K562 (cell line): ENCODE measurements around the gene BRME1. TPM values are rescaled to one million over a fixed set of nuclear protein-coding genes. Genes with fewer than 3 reads are reported as not detected.

Experiments
- ATAC-seq: fragments of 200-7000 bp; cut with Tn5 transposase; 3 replicates; pipeline ENCODE4 v1.9.1; 2020; ENCODE audit warnings: moderate library complexity
- BruUV-seq: library from RNA; stranded (reverse); fragments of 400-500 nt; replicated peaks from 2 replicates; lab custom pipeline; 2021; lab: Mats Ljungman, UMichigan
- CTCF ChIA-PET: fragments of 300-600 bp; formaldehyde crosslinking; extraction: SDS; loops from one replicate; lab custom pipeline; 2021; ENCODE audit warnings: low intra/inter-chr PET ratio; lab: Yijun Ruan, JAX
- POLR2A ChIA-PET: fragments of 300-600, 350-650 bp; sonication (Branson Sonifier 250); formaldehyde crosslinking; extraction: SDS; loops from one replicate; lab custom pipeline; 2021; ENCODE audit warnings: antibody characterized with exemption, inconsistent platforms; lab: Yijun Ruan, JAX
- DNase-seq, 4 experiments: peaks; one replicate each; pipeline versions ENCODE4 v3.0.0 to v3.0.0-alpha.2; 2011 to 2018; ENCODE audit warnings: low spot score in 3 of 4, mixed read lengths in 3 of 4; ENCODE audit errors: extremely low read depth in 1 of 4
- FAIRE-seq: peaks from 2 replicates; lab custom pipeline; 2011; peaks lifted over from hg19 to GRCh38; lab: Jason Lieb, UNC
- H2AFZ ChIP-seq: 2 replicates; pipeline ENCODE4 v1.6.0; 2011; ENCODE audit warnings: low read depth, low read length, control low read depth, inconsistent platforms
- H3K27ac ChIP-seq: fragments of 200-600 bp; 3 replicates; pipeline ENCODE4 v1.8.0; 2011; ENCODE audit warnings: low read depth, mild to moderate bottlenecking, control low read depth, inconsistent platforms, low read length, moderate library complexity, mixed read lengths; ENCODE audit errors: extremely low read depth
- H3K27me3 ChIP-seq, 2 experiments: fragments of 300-600 bp in 1 of 2; 2 replicates in 1 of 2; 3 replicates in 1 of 2; pipeline versions ENCODE4 v1.6.0 to v1.8.0; 2011; ENCODE audit warnings: inconsistent platforms in 2 of 2, low read length in 2 of 2, mild to moderate bottlenecking in 1 of 2, mixed read lengths in 1 of 2, moderate library complexity in 1 of 2; ENCODE audit not compliant: control insufficient read depth in 2 of 2, insufficient read depth in 2 of 2
- H3K36me3 ChIP-seq: fragments of 300-600 bp; 3 replicates; pipeline ENCODE4 v1.8.0; 2011; ENCODE audit warnings: mild to moderate bottlenecking, low read length, inconsistent platforms; ENCODE audit not compliant: control insufficient read depth, insufficient read depth
- H3K4me1 ChIP-seq, 2 experiments: fragments of 200-600 bp in 1 of 2; replicated peaks in 1 of 2; 2 replicates in 1 of 2; 3 replicates in 1 of 2; pipeline versions ENCODE4 v1.5.1 to v1.8.0; 2011; ENCODE audit warnings: inconsistent platforms in 2 of 2, low read length in 2 of 2, mild to moderate bottlenecking in 1 of 2, mixed read lengths in 1 of 2, moderate library complexity in 1 of 2; ENCODE audit not compliant: control insufficient read depth in 2 of 2, insufficient read depth in 2 of 2
- H3K4me2 ChIP-seq: 2 replicates; pipeline ENCODE4 v1.6.1; 2011; ENCODE audit warnings: low read length, control low read depth, inconsistent platforms, mixed read lengths; ENCODE audit not compliant: insufficient read depth
- H3K4me3 ChIP-seq: fragments of 200-600 bp; sonication (generic), shearing (Covaris generic); 2 replicates; pipeline ENCODE4 v1.5.1; 2016; ENCODE audit warnings: control low read depth, inconsistent platforms
- H3K79me2 ChIP-seq: fragments of 200-600 bp; 3 replicates; pipeline ENCODE4 v1.8.0; 2011; ENCODE audit warnings: low read length, inconsistent platforms; ENCODE audit not compliant: control insufficient read depth, insufficient read depth
- H3K9ac ChIP-seq, 2 experiments: 2 replicates each; pipeline versions ENCODE4 v1.6.0 to v1.6.1; 2011; ENCODE audit warnings: low read depth in 2 of 2, low read length in 2 of 2, control low read depth in 1 of 2, inconsistent platforms in 1 of 2, mild to moderate bottlenecking in 1 of 2, mixed read lengths in 1 of 2; ENCODE audit not compliant: insufficient read depth in 1 of 2
- H3K9me1 ChIP-seq: one replicate; pipeline ENCODE4 v1.6.0; 2011; ENCODE audit warnings: inconsistent platforms, mild to moderate bottlenecking, low read length, moderate library complexity; ENCODE audit not compliant: control insufficient read depth, insufficient read depth
- H3K9me3 ChIP-seq: replicated peaks from 2 replicates; pipeline ENCODE4 v1.5.1; 2011; ENCODE audit warnings: low read depth, low read length, inconsistent platforms; ENCODE audit not compliant: control insufficient read depth, insufficient read depth
- H4K20me1 ChIP-seq: replicated peaks from 2 replicates; pipeline ENCODE4 v1.6.1; 2011; ENCODE audit warnings: low read length, inconsistent platforms, mixed read lengths; ENCODE audit not compliant: control insufficient read depth, insufficient read depth
- ATF3 ChIP-seq, 2 experiments: fragments of 450-650 bp in 1 of 2; sonication (generic) in 1 of 2; formaldehyde crosslinking in 1 of 2; IDR thresholded peaks in 1 of 2; conservative IDR thresholded peaks in 1 of 2; 2 replicates each; pipeline versions ENCODE4 v1.6.1 to v1.8.1; 2016 to 2023; ENCODE audit warnings: mild to moderate bottlenecking in 2 of 2, moderate library complexity in 2 of 2, inconsistent platforms in 1 of 2, missing genetic modification reagents in 1 of 2
- ELF2 ChIP-seq: fragments of 250-450 bp; sonication (Bioruptor Pico); IDR thresholded peaks from 2 replicates; pipeline ENCODE4 v1.5.0; 2021; ENCODE audit warnings: mild to moderate bottlenecking
- GTF2A2 ChIP-seq: IDR thresholded peaks from 2 replicates; pipeline ENCODE4 v1.6.1; 2016; ENCODE audit warnings: mild to moderate bottlenecking, missing genetic modification characterization, missing compliant biosample characterization
- HNRNPH1 ChIP-seq: fragments of 200-400 bp; formaldehyde crosslinking; optimal IDR thresholded peaks from 2 replicates; pipeline ENCODE3; 2017; ENCODE audit warnings: low read depth, mild to moderate bottlenecking, low read length, moderate library complexity
- KDM1A ChIP-seq, 2 experiments: fragments of 450-650 bp; IDR thresholded peaks; 2 replicates each; pipeline ENCODE4 v1.6.1; 2016; ENCODE audit warnings: mild to moderate bottlenecking in 2 of 2
- MYNN ChIP-seq, 2 experiments: sonication (generic); formaldehyde crosslinking in 1 of 2; IDR thresholded peaks; 2 replicates each; pipeline versions ENCODE4 v1.5.0 to v1.6.1; 2016 to 2020; ENCODE audit warnings: antibody characterized with exemption in 1 of 2, missing genetic modification reagents in 1 of 2
- NR2C2 ChIP-seq, 2 experiments: fragments of 200-800 bp in 1 of 2; sonication (Bioruptor generic) in 1 of 2; sonication (generic) in 1 of 2; formaldehyde crosslinking in 1 of 2; IDR thresholded peaks; 2 replicates each; pipeline versions ENCODE4 v1.6.1 to v1.8.0; 2016 to 2022; ENCODE audit warnings: mild to moderate bottlenecking in 1 of 2, missing compliant biosample characterization in 1 of 2, missing genetic modification characterization in 1 of 2, missing genetic modification reagents in 1 of 2
- NRF1 ChIP-seq, 2 experiments: fragments of 450-650 bp; IDR thresholded peaks in 1 of 2; conservative IDR thresholded peaks in 1 of 2; 2 replicates each; pipeline ENCODE4 v1.6.1; 2014; ENCODE audit warnings: mild to moderate bottlenecking in 2 of 2
- PTTG1 ChIP-seq: fragments of 450-650 bp; IDR thresholded peaks from 2 replicates; pipeline ENCODE4 v1.6.1; 2016; ENCODE audit warnings: low read depth, mild to moderate bottlenecking, missing genetic modification characterization, missing compliant biosample characterization
- SIX5 ChIP-seq, 2 experiments: IDR thresholded peaks; 2 replicates each; pipeline ENCODE4 v1.6.1; 2011; ENCODE audit warnings: low read length in 2 of 2, borderline replicate concordance in 1 of 2, low read depth in 1 of 2, mild to moderate bottlenecking in 1 of 2, moderate library complexity in 1 of 2; ENCODE audit not compliant: insufficient read depth in 1 of 2
- SRSF7 ChIP-seq: fragments of 200-400 bp; formaldehyde crosslinking; optimal IDR thresholded peaks from 2 replicates; pipeline ENCODE3; 2017; ENCODE audit warnings: mild to moderate bottlenecking, low read depth, low read length
- TOE1 ChIP-seq, 2 experiments: fragments of 450-650 bp in 1 of 2; sonication (generic) in 1 of 2; formaldehyde crosslinking in 1 of 2; IDR thresholded peaks; 2 replicates each; pipeline versions ENCODE4 v1.7.1 to v1.8.0; 2016 to 2022; ENCODE audit warnings: borderline replicate concordance in 2 of 2, mild to moderate bottlenecking in 2 of 2, antibody characterized with exemption in 1 of 2, inconsistent platforms in 1 of 2, low read depth in 1 of 2, missing genetic modification reagents in 1 of 2, moderate library complexity in 1 of 2
- ZNF347 ChIP-seq: fragments of 450-650 bp; formaldehyde crosslinking; IDR thresholded peaks from 2 replicates; pipeline ENCODE4 v1.4.0; 2020; ENCODE audit warnings: low read depth, mild to moderate bottlenecking, moderate library complexity
- WGBS: fragments of 100-300 bp; shearing (Covaris generic); methylation state at CpG from one replicate; pipeline ENCODE4 v1.1.6; 2016; ENCODE audit warnings: low coverage, mixed read lengths; ENCODE audit not compliant: insufficient coverage; ENCODE audit errors: missing lambda C conversion rate; 5-methylcytosine and 5-hydroxymethylcytosine counted together
- in situ Hi-C: fragments of 300-500 bp; cut with MboI; formaldehyde crosslinking; loops from 4 replicates; pipeline ENCODE4 v1.15.0; 2018; ENCODE audit warnings: inconsistent platforms, mixed read lengths
- intact Hi-C: fragments of 100-400 bp; cut with micrococcal nuclease; formaldehyde crosslinking; loops from 2 replicates; pipeline ENCODE4 v1.14.2; 2022
- polyA plus RNA-seq, 8 experiments: library from polyadenylated mRNA; depleted of rRNA in 4 of 8; stranded (reverse) in 5 of 8; unstranded in 3 of 8; fragments of >200 nt; fragmentation: Nextera tagmentation in 2 of 8; fragmentation: Illumina TruSeq in 1 of 8; extraction: Ambion mirVana in 2 of 8; extraction: Trizol in 1 of 8; gene quantifications; 2 replicates each; pipeline versions ENCODE4 v1.2.1 to v1.2.3, GENCODE V29; 2011 to 2014; ENCODE audit warnings: inconsistent platforms in 1 of 8, missing spikeins in 1 of 8
- total RNA-seq, 7 experiments: library from RNA; depleted of rRNA in 6 of 7; stranded (reverse); fragments of >200 nt in 6 of 7; fragmentation: Illumina TruSeq in 2 of 7; extraction: Trizol in 2 of 7; gene quantifications; 2 replicates each; pipeline versions ENCODE4 v1.2.1 to v1.2.3, GENCODE V29; 2011 to 2021; ENCODE audit warnings: low replicate concordance in 1 of 7
- TF ChIP-seq, protein P1 (sequence below): sonication (generic); formaldehyde crosslinking; IDR thresholded peaks from 2 replicates; pipeline ENCODE4 v1.8.0; 2023; ENCODE audit warnings: mild to moderate bottlenecking, missing genetic modification reagents

Gene BRME1
- total and polyA plus RNA-seq, 9 of the 15 experiments (the other 6 are each of a cell fraction or from before 2014, with no cell fraction given): 0.75 to 6.1 (median 3.6) TPM

GRCh38 chr19:13934785-13935109 lies 28.8 kb upstream of the BRME1 start:
- no peak for ATAC-seq
- POLR2A ChIA-PET: no interaction called here
- no peak overlapping the region for H3K9ac ChIP-seq
- intact Hi-C loops: no loop called here
- peaks cover 0 to 3% of the 10 kb centered on the region in 2 experiments; a peak in 2 of 5 replicates for H3K27me3 ChIP-seq
- H3K4me3 ChIP-seq: no peak overlapping the region
- in situ Hi-C loops: no loop called here
- no peak overlapping the region for H3K27ac ChIP-seq
- H3K36me3 ChIP-seq: peaks cover 10% of the 10 kb centered on the region; the same call in 1 of the 3 replicates
- DNase-seq: no peak
- BruUV-seq: no TSS peak
- TF ChIP-seq MYNN (IDR thresholded peaks at IDR 0.05): peak; percentile 73; the same call in 1 of the 2 replicates
- TF ChIP-seq MYNN (CRISPR knock-in tag; IDR thresholded peaks at IDR 0.05): no peak
- TF ChIP-seq ATF3 (IDR thresholded peaks at IDR 0.05): no peak
- no peak for TF ChIP-seq ATF3 (CRISPR knock-in tag; conservative IDR thresholded peaks at IDR 0.05)
- no peak for TF ChIP-seq HNRNPH1
- no peak for TF ChIP-seq SRSF7
- TF ChIP-seq TOE1 (IDR thresholded peaks at IDR 0.05; ENCODE audit: borderline replicate concordance): no peak
- no peak for TF ChIP-seq TOE1 (CRISPR knock-in tag; IDR thresholded peaks at IDR 0.05; ENCODE audit: borderline replicate concordance, low read depth)
- TF ChIP-seq, protein P1, sequence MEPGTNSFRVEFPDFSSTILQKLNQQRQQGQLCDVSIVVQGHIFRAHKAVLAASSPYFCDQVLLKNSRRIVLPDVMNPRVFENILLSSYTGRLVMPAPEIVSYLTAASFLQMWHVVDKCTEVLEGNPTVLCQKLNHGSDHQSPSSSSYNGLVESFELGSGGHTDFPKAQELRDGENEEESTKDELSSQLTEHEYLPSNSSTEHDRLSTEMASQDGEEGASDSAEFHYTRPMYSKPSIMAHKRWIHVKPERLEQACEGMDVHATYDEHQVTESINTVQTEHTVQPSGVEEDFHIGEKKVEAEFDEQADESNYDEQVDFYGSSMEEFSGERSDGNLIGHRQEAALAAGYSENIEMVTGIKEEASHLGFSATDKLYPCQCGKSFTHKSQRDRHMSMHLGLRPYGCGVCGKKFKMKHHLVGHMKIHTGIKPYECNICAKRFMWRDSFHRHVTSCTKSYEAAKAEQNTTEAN: peak; percentile 98
- no peak for TF ChIP-seq ELF2 (CRISPR knock-in tag)
- TF ChIP-seq KDM1A (IDR thresholded peaks at IDR 0.05): peak in 1 of 2 experiments; percentile 72; a peak in 1 of 4 replicates
- TF ChIP-seq GTF2A2 (tag): no peak
- TF ChIP-seq SIX5 (IDR thresholded peaks at IDR 0.05; ENCODE audit: borderline replicate concordance in 1 of 2, insufficient read depth in 1 of 2, low read depth in 1 of 2, low read length in 2 of 2): no peak
- TF ChIP-seq NRF1 (conservative IDR thresholded peaks at IDR 0.05 in 1 of 2, IDR thresholded peaks at IDR 0.05 in 1 of 2): no peak
- no peak for TF ChIP-seq ZNF347 (CRISPR knock-in tag)
- TF ChIP-seq NR2C2 (CRISPR knock-in tag; IDR thresholded peaks at IDR 0.05): no peak
- no peak for TF ChIP-seq NR2C2 (tag; IDR thresholded peaks at IDR 0.05)
- no peak for TF ChIP-seq PTTG1 (tag)
- WGBS: 3% methylated on average over 2 of the region's 2 CpGs
- H3K4me1 ChIP-seq: peaks cover 0 to 59% of the 10 kb centered on the region in 2 experiments; a peak in 4 of 5 replicates
- FAIRE-seq: no peak
- 0 out of 2 replicates have a peak, but pooled peaks cover 4% of the 10 kb centered on the region for H4K20me1 ChIP-seq
- CTCF ChIA-PET: no interaction called here
- H3K9me3 ChIP-seq: no peaks in the 10 kb centered on the region
- no peak overlapping the region for H2AFZ ChIP-seq
- H3K9me1 ChIP-seq: no peaks in the 10 kb centered on the region
- no peak overlapping the region for H3K4me2 ChIP-seq
- H3K79me2 ChIP-seq: no peaks in the 10 kb centered on the region
